GM23248 (cell line): ENCODE measurements around the gene SDF2L1. TPM values are rescaled to one million over a fixed set of nuclear protein-coding genes. Genes with fewer than 3 reads are reported as not detected.

ENCODE experiments used
- DNase-seq: peaks from one replicate; pipeline ENCODE4 v3.0.0-alpha.2; 2015
- H2AFZ ChIP-seq: fragments of 200-600 bp; sonication (generic); 2 replicates; pipeline ENCODE4 v1.6.1; 2016; ENCODE audit warnings: antibody characterized with exemption
- H3F3A ChIP-seq: fragments of 200-600 bp; sonication (generic); 2 replicates; pipeline ENCODE4 v1.6.1; 2016; ENCODE audit warnings: mild to moderate bottlenecking, antibody characterized with exemption, mixed run types; ENCODE audit not compliant: insufficient read depth
- H3K27ac ChIP-seq: fragments of 200-600 bp; sonication (generic); 2 replicates; pipeline ENCODE4 v1.5.1; 2016; ENCODE audit warnings: mild to moderate bottlenecking
- H3K27me3 ChIP-seq: fragments of 200-600 bp; sonication (generic); replicated peaks from 2 replicates; pipeline ENCODE4 v1.6.1; 2016; ENCODE audit warnings: mild to moderate bottlenecking; ENCODE audit not compliant: insufficient read depth
- H3K36me3 ChIP-seq: fragments of 200-600 bp; sonication (generic); 2 replicates; pipeline ENCODE4 v1.6.1; 2016; ENCODE audit warnings: low read depth, mild to moderate bottlenecking
- H3K4me1 ChIP-seq: fragments of 200-600 bp; sonication (generic); 2 replicates; pipeline ENCODE4 v1.6.1; 2016; ENCODE audit warnings: mild to moderate bottlenecking; ENCODE audit not compliant: insufficient read depth
- H3K4me2 ChIP-seq: fragments of 200-600 bp; sonication (generic); one replicate; pipeline ENCODE4 v1.6.1; 2016; ENCODE audit warnings: mild to moderate bottlenecking; ENCODE audit not compliant: unreplicated experiment
- H3K4me3 ChIP-seq: fragments of 200-600 bp; sonication (generic); 2 replicates; pipeline ENCODE4 v1.5.1; 2016; ENCODE audit warnings: mild to moderate bottlenecking
- H3K79me2 ChIP-seq: fragments of 200-600 bp; sonication (generic); 2 replicates; pipeline ENCODE4 v1.6.1; 2016; ENCODE audit warnings: mild to moderate bottlenecking; ENCODE audit not compliant: insufficient read depth
- H3K9ac ChIP-seq: fragments of 200-600 bp; sonication (generic); 2 replicates; pipeline ENCODE4 v1.6.1; 2016; ENCODE audit warnings: mild to moderate bottlenecking
- H3K9me2 ChIP-seq: fragments of 200-600 bp; sonication (generic); 2 replicates; pipeline ENCODE4 v1.6.1; 2016; ENCODE audit warnings: mixed run types, mild to moderate bottlenecking, moderate library complexity; ENCODE audit not compliant: insufficient read depth
- H3K9me3 ChIP-seq: fragments of 200-600 bp; sonication (generic); one replicate; pipeline ENCODE4 v1.6.1; 2017; ENCODE audit warnings: low read depth
- H4K20me1 ChIP-seq: fragments of 200-600 bp; sonication (generic); 2 replicates; pipeline ENCODE4 v1.6.0; 2016; ENCODE audit not compliant: insufficient read depth
- EZH2 ChIP-seq: fragments of 200-600 bp; sonication (generic); IDR thresholded peaks from 2 replicates; pipeline ENCODE4 v1.6.1; 2018; ENCODE audit warnings: antibody characterized with exemption, mild to moderate bottlenecking; ENCODE audit not compliant: insufficient read depth, poor library complexity, severe bottlenecking
- EZH2phosphoT487 ChIP-seq: fragments of 200-600 bp; sonication (generic); IDR thresholded peaks from 2 replicates; pipeline ENCODE4 v1.6.1; 2018; ENCODE audit warnings: antibody characterized with exemption, moderate library complexity, mild to moderate bottlenecking, low read depth; ENCODE audit not compliant: insufficient read depth
- WGBS, 2 experiments: methylation state at CpG; one replicate each; pipeline ENCODE4 v1.1.6; 2015 to 2017; ENCODE audit warnings: low lambda C conversion rate in 2 of 2, low coverage in 1 of 2; ENCODE audit errors: missing lambda C conversion rate in 2 of 2; 5-methylcytosine and 5-hydroxymethylcytosine counted together
- in situ Hi-C: fragments of 300-500 bp; cut with MboI; formaldehyde crosslinking; loops from 2 replicates; pipeline ENCODE4 v1.15.0; 2020
- polyA plus RNA-seq: library from polyadenylated mRNA; unstranded; fragments of >200 nt; fragmentation: Nextera tagmentation; extraction: Ambion mirVana; gene quantifications from 2 replicates; pipeline ENCODE4 v1.2.1, GENCODE V29; 2016
- total RNA-seq: library from RNA; depleted of rRNA; stranded (reverse); fragments of >200 nt; shearing (Covaris generic); gene quantifications from 2 replicates; pipeline ENCODE4 v1.2.3, GENCODE V29; 2014

The SDF2L1 gene
- total and polyA plus RNA-seq, 2 experiments from 2014 or later = 33.9 to 37.2 TPM

GRCh38 chr22:21598302-21598701 lies 43.8 kb upstream of the SDF2L1 start:
- H3K36me3 ChIP-seq = 0 out of 2 replicates have a peak, but pooled peaks cover 5% of the 10 kb centered on the region

GRCh38 chr22:21599053-21599893 lies 42.8 kb upstream of the SDF2L1 start:
- WGBS, 2 experiments = 97 to 98% methylated on average over 6 of the region's 6 CpGs
- no peak overlapping the region for H3K4me2 ChIP-seq
- no peak for DNase-seq
- TF ChIP-seq EZH2phosphoT487 (no peak), EZH2 (no peak)
- H4K20me1 ChIP-seq = peaks cover 11% of the 10 kb centered on the region; the same call in 1 of the 2 replicates
- H3K9me3 ChIP-seq = no peaks in the 10 kb centered on the region
- H3K79me2 ChIP-seq = peaks cover 100% of the 10 kb centered on the region
- H3K27me3 ChIP-seq = no peaks in the 10 kb centered on the region
- no peak overlapping the region for H3K27ac ChIP-seq
- H3K36me3 ChIP-seq = 0 out of 2 replicates have a peak, but pooled peaks cover 5% of the 10 kb centered on the region
- in situ Hi-C loops = no loop called here
- no peaks in the 10 kb centered on the region for H3K9me2 ChIP-seq
- H3F3A ChIP-seq = peaks cover 2% of the 10 kb centered on the region; the same call in 1 of the 2 replicates
- H3K4me1 ChIP-seq = no peaks in the 10 kb centered on the region
- no peak overlapping the region for H3K9ac ChIP-seq
- H3K4me3 ChIP-seq = no peak overlapping the region
- no peak overlapping the region for H2AFZ ChIP-seq

More at GRCh38 chr22:21598302-21598701, 43.8 kb upstream of the SDF2L1 start:
- WGBS, 2 experiments = 84 to 90% methylated on average over 3 of the region's 3 CpGs
- H3K9ac ChIP-seq = no peak overlapping the region
- no peaks in the 10 kb centered on the region for H3K27me3 ChIP-seq
- H3K4me3 ChIP-seq = no peak overlapping the region
- in situ Hi-C loops = no loop called here
- no peaks in the 10 kb centered on the region for H3K4me1 ChIP-seq
- no peaks in the 10 kb centered on the region for H3K9me2 ChIP-seq
- no peak overlapping the region for H3K4me2 ChIP-seq
- no peak overlapping the region for H2AFZ ChIP-seq
- no peak overlapping the region for H3K27ac ChIP-seq
- H3K79me2 ChIP-seq = peaks cover 100% of the 10 kb centered on the region
- H3F3A ChIP-seq = peaks cover 2% of the 10 kb centered on the region; the same call in 1 of the 2 replicates
- DNase-seq = no peak
- H4K20me1 ChIP-seq = peaks cover 13% of the 10 kb centered on the region; the same call in 1 of the 2 replicates
- no peaks in the 10 kb centered on the region for H3K9me3 ChIP-seq
- TF ChIP-seq EZH2 (no peak), EZH2phosphoT487 (no peak)

DNA sequence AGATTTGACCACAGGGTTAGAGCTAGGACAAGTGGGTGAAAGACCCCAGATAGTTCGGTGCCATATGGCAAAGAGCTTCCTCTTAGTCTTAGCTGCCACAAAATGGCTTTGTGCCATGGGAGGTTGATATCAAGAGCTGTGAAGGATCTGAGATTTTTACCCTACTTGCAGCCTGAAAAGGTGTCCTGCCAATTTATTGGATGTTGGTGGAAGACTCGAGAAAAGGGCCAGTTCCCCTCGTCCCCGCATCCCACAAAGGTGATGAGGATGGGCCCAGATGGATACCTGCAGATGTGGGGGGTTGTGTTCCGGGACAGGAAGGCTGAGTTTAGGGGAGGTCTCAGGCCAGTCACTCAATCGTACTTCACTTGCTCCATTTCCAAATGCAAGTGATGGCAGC lies 39.5 kb upstream of the SDF2L1 start:
- H4K20me1 ChIP-seq = 0 out of 2 replicates have a peak, but pooled peaks cover 10% of the 10 kb centered on the region
- WGBS, 2 experiments = 94 to 96% methylated on average over 6 of the region's 6 CpGs
- no peak for DNase-seq

GRCh38 chr22:21603973-21604372 lies 38.1 kb upstream of the SDF2L1 start:
- Histone ChIP-seq H3K79me2 (peaks cover 100% of the 10 kb centered on the region), H3K4me1 (no peaks in the 10 kb centered on the region), H3K9me2 (no peaks in the 10 kb centered on the region), H3K36me3 (no peaks in the 10 kb centered on the region), H3K27ac (no peak overlapping the region), H3K9ac (no peak overlapping the region), H3F3A (peaks cover 2% of the 10 kb centered on the region; the same call in 1 of the 2 replicates), H4K20me1 (0 out of 2 replicates have a peak, but pooled peaks cover 11% of the 10 kb centered on the region), H2AFZ (no peak overlapping the region), H3K4me3 (no peak overlapping the region), H3K27me3 (no peaks in the 10 kb centered on the region), H3K9me3 (no peaks in the 10 kb centered on the region), H3K4me2 (no peak overlapping the region)
- DNase-seq = no peak
- WGBS, 2 experiments = 70 to 72% methylated on average over 9 of the region's 9 CpGs
- TF ChIP-seq EZH2 (no peak), EZH2phosphoT487 (no peak)
- in situ Hi-C loops = no loop called here

More for the DNA sequence above, 39.5 kb upstream of the SDF2L1 start:
- no peaks in the 10 kb centered on the region for H3K9me2 ChIP-seq
- H2AFZ ChIP-seq = no peak overlapping the region
- H3K79me2 ChIP-seq = peaks cover 100% of the 10 kb centered on the region
- no peak overlapping the region for H3K27ac ChIP-seq
- H3K4me2 ChIP-seq = no peak overlapping the region
- no peaks in the 10 kb centered on the region for H3K9me3 ChIP-seq
- no peaks in the 10 kb centered on the region for H3K4me1 ChIP-seq
- H3K9ac ChIP-seq = no peak overlapping the region
- H3K36me3 ChIP-seq = no peaks in the 10 kb centered on the region
- H3K27me3 ChIP-seq = no peaks in the 10 kb centered on the region
- peaks cover 2% of the 10 kb centered on the region; the same call in 1 of the 2 replicates for H3F3A ChIP-seq
- in situ Hi-C loops = no loop called here
- no peak for TF ChIP-seq EZH2
- no peak for TF ChIP-seq EZH2phosphoT487
- H3K4me3 ChIP-seq = no peak overlapping the region
